Common myeloid progenitor, CD34-positive (primary cell): ENCODE data around the gene PTPRN2.
"Not testable (repeated sequence)": the region's sequence is repeated elsewhere in the genome, so short reads cannot be mapped to it uniquely, and the experiment has no call there.

Experiments used
- CTCF ChIA-PET: fragments of 350-600 bp; sonication (Branson Sonifier 250); formaldehyde crosslinking; loops from one replicate; lab custom pipeline; 2021; ENCODE audit warnings: antibody characterized with exemption; lab: Charles Lee
- POLR2A ChIA-PET: fragments of 350-600 bp; sonication (Branson Sonifier 250); formaldehyde crosslinking; loops from one replicate; lab custom pipeline; 2021; ENCODE audit warnings: antibody characterized with exemption; lab: Charles Lee
- DNase-seq, 3 donors: peaks; one replicate each; pipeline versions ENCODE4 v3.0.0 to v3.0.0-alpha.2; 2013
- H3K27ac ChIP-seq, 2 experiments: 1 replicate in 1 of 2; 2 replicates in 1 of 2; pipeline ENCODE4 v1.7.0; 2013; ENCODE audit warnings: inconsistent platforms in 2 of 2, low read length in 2 of 2, mild to moderate bottlenecking in 2 of 2, low read depth in 1 of 2, moderate library complexity in 1 of 2; ENCODE audit not compliant: severe bottlenecking in 2 of 2, insufficient read depth in 1 of 2, poor library complexity in 1 of 2
- H3K27me3 ChIP-seq, 5 experiments: replicated peaks in 2 of 5; 1 replicate in 3 of 5; 2 replicates in 2 of 5; pipeline versions ENCODE4 v1.6.1 to v1.7.0; 2013; ENCODE audit warnings: low read length in 4 of 5, mild to moderate bottlenecking in 2 of 5, moderate library complexity in 2 of 5, inconsistent platforms in 1 of 5; ENCODE audit not compliant: insufficient read depth in 5 of 5, control insufficient read depth in 4 of 5
- H3K36me3 ChIP-seq, 4 experiments: 1 replicate in 2 of 4; 2 replicates in 2 of 4; pipeline versions ENCODE4 v1.6.1 to v1.7.0; 2013; ENCODE audit warnings: low read length in 3 of 4, control low read depth in 1 of 4, mild to moderate bottlenecking in 1 of 4; ENCODE audit not compliant: control insufficient read depth in 4 of 4, insufficient read depth in 4 of 4
- H3K4me1 ChIP-seq, 4 experiments: 1 replicate in 3 of 4; 2 replicates in 1 of 4; pipeline versions ENCODE4 v1.6.1 to v1.7.1; 2013; ENCODE audit warnings: low read length in 3 of 4, mild to moderate bottlenecking in 3 of 4, control low read depth in 1 of 4, inconsistent platforms in 1 of 4, moderate library complexity in 1 of 4; ENCODE audit not compliant: control insufficient read depth in 4 of 4, insufficient read depth in 4 of 4; ENCODE audit errors: control extremely low read depth in 1 of 4
- H3K4me3 ChIP-seq, 7 experiments: 1 replicate in 4 of 7; 2 replicates in 3 of 7; pipeline versions ENCODE4 v1.5.1 to v1.7.0; 2013; ENCODE audit warnings: mild to moderate bottlenecking in 7 of 7, low read length in 6 of 7, moderate library complexity in 6 of 7, inconsistent platforms in 2 of 7, low read depth in 2 of 7, control low read depth in 1 of 7; ENCODE audit not compliant: insufficient read depth in 4 of 7, control insufficient read depth in 1 of 7; ENCODE audit errors: extremely low read depth in 1 of 7
- H3K9me3 ChIP-seq, 5 experiments: 1 replicate in 4 of 5; 2 replicates in 1 of 5; pipeline versions ENCODE4 v1.6.1 to v1.7.1; 2013; ENCODE audit warnings: low read length in 4 of 5, mild to moderate bottlenecking in 2 of 5, inconsistent platforms in 1 of 5, low read depth in 1 of 5, moderate library complexity in 1 of 5; ENCODE audit not compliant: control insufficient read depth in 4 of 5, insufficient read depth in 2 of 5; ENCODE audit errors: control extremely low read depth in 1 of 5
- WGBS: methylation state at CpG from one replicate; pipeline ENCODE4 v1.1.5; 2013; ENCODE audit not compliant: insufficient coverage; 5-methylcytosine and 5-hydroxymethylcytosine counted together

Gene PTPRN2

GRCh38 chr7:157910045-157910444 is 677.6 kb downstream of the PTPRN2 start:
- peaks cover 2 to 18% (median 8%) of the 10 kb centered on the region in 5 experiments for H3K9me3 ChIP-seq
- WGBS, result 99% methylated on average over 16 of the region's 43 CpGs
- H3K27ac ChIP-seq, H3K27me3 ChIP-seq, H3K4me1 ChIP-seq, POLR2A ChIA-PET, CTCF ChIA-PET, H3K4me3 ChIP-seq, DNase-seq, H3K36me3 ChIP-seq: not testable (repeated sequence)

- H3K27ac ChIP-seq, result no peak overlapping the region
- H3K36me3 ChIP-seq, result no peaks in the 10 kb centered on the region
- H3K9me3 ChIP-seq, result peaks cover 0 to 14% (median 5%) of the 10 kb centered on the region in 5 experiments
- no peak for DNase-seq
- ChIA-PET POLR2A (no interaction called here), CTCF (no interaction called here)
- no peak overlapping the region for H3K4me3 ChIP-seq
- H3K4me1 ChIP-seq, result peaks cover 0 to 4% (median 0%) of the 10 kb centered on the region in 4 experiments
- WGBS, result 92% methylated on average over 3 of the region's 8 CpGs
- H3K27me3 ChIP-seq, result peaks cover 0 to 8% (median 2%) of the 10 kb centered on the region in 5 experiments
Measured at GRCh38 chr7:157909370-157909769, 678.3 kb downstream of the PTPRN2 start.

GRCh38 chr7:157908006-157908782 is 679.4 kb downstream of the PTPRN2 start:
- ChIA-PET POLR2A (no interaction called here), CTCF (no interaction called here)
- Histone ChIP-seq H3K4me3 (no peak overlapping the region), H3K36me3 (no peaks in the 10 kb centered on the region), H3K27ac (no peak overlapping the region), H3K4me1 (peaks cover 0 to 4% (median 0%) of the 10 kb centered on the region in 4 experiments), H3K9me3 (peaks cover 0 to 10% (median 2%) of the 10 kb centered on the region in 5 experiments), H3K27me3 (peaks cover 0 to 8% (median 2%) of the 10 kb centered on the region in 5 experiments)
- DNase-seq, result no peak
- WGBS, result 96% methylated on average over 29 of the region's 31 CpGs

GRCh38 chr7:157907091-157907490 is 680.5 kb downstream of the PTPRN2 start:
- Histone ChIP-seq H3K27me3 (peaks cover 0 to 8% (median 2%) of the 10 kb centered on the region in 5 experiments), H3K9me3 (peaks cover 0 to 10% (median 2%) of the 10 kb centered on the region in 5 experiments), H3K4me1 (peaks cover 0 to 4% (median 0%) of the 10 kb centered on the region in 4 experiments), H3K27ac (no peak overlapping the region), H3K36me3 (no peaks in the 10 kb centered on the region), H3K4me3 (no peak overlapping the region)
- 95% methylated on average over 17 of the region's 18 CpGs for WGBS
- no peak for DNase-seq
- POLR2A ChIA-PET, result no interaction called here
- CTCF ChIA-PET, result no interaction called here

GRCh38 chr7:157906583-157906982 is 681.0 kb downstream of the PTPRN2 start:
- ChIA-PET CTCF (no interaction called here), POLR2A (no interaction called here)
- Histone ChIP-seq H3K4me3 (no peak overlapping the region), H3K27ac (no peak overlapping the region), H3K4me1 (peaks cover 0 to 4% (median 0%) of the 10 kb centered on the region in 4 experiments), H3K9me3 (peaks cover 0 to 10% (median 0%) of the 10 kb centered on the region in 5 experiments), H3K36me3 (no peaks in the 10 kb centered on the region), H3K27me3 (peaks cover 0 to 8% (median 2%) of the 10 kb centered on the region in 5 experiments)
- WGBS, result 100% methylated on average over 5 of the region's 7 CpGs
- DNase-seq, result no peak

- H3K27ac ChIP-seq, result no peak overlapping the region
- no peak overlapping the region for H3K4me3 ChIP-seq
- H3K4me1 ChIP-seq, result peaks cover 0 to 4% (median 0%) of the 10 kb centered on the region in 4 experiments
- no peak for DNase-seq
- H3K9me3 ChIP-seq, result peaks cover 0 to 8% (median 0%) of the 10 kb centered on the region in 5 experiments
- H3K27me3 ChIP-seq, result peaks cover 0 to 8% (median 2%) of the 10 kb centered on the region in 5 experiments
- ChIA-PET POLR2A (no interaction called here), CTCF (no interaction called here)
- no peaks in the 10 kb centered on the region for H3K36me3 ChIP-seq
- WGBS, result 38% methylated on average over 16 of the region's 20 CpGs
Measured at GRCh38 chr7:157905651-157906461, 681.8 kb downstream of the PTPRN2 start.
